A549 treated with Hydrocortisone at 1 μM for 4 hours (cell line): ENCODE results near the gene KRIT1. TPM values are rescaled to one million over a fixed set of nuclear protein-coding genes. Genes with fewer than 3 reads are reported as not detected.

ENCODE experiments used
- total RNA-seq: library from RNA; stranded (reverse); fragments of 200-300 nt; extraction: Qiagen RNA extraction; gene quantifications from 5 replicates; pipeline ENCODE4 v1.2.3, GENCODE V29; 2022

Gene KRIT1
- total RNA-seq = 20.4 to 34.4 TPM (median 24.1 TPM) in 5 replicates

DNA sequence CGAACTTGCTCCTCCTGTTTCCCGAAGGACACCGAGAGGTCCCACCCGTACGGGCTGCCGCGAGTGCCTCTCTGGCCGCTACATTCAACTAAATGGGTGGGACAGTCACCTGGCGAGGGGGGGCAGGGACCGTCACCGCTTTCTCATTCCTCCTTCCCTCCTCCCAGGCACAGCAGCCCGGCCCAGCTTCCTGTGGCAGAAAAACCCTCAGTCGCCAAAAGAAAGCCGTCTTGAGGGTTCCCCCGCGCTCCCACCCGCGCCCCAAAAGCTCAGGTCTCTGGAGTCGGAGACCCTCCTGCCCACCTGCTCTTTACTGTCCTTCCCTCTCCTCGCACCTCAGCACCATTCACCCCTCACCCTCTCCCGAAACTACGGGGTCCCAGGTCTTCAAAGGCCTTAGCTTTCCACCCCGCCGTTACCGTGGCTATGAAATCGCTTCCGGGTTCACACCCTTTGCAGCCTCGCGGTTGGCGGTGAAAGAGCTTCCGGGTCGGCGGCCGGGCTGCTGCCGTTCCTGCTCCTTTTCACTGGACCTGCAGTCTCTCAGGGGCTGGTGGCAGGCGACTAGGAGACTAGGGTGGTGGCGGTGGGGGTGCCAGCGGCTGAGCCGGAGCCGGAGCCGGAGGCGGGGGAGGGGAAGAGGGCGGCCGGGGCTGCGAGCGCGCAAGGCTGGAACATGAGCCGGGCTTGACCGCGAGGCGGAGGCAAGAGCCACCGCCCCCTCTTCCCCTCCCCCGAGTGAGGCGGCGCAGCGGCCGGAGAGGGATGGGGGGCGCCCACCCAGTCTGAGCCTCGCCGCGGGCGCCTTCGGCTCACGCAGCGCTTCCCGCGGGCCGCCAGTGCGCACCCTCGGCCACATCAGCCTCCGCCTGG, at the start of gene KRIT1, which contains the start of gene ANKIB1:
KRIT1 (minus strand) TSS at position 428 of the 873 bp plus-strand sequence. CDS start 3,779 bp downstream, outside the sequence.
ANKIB1 (plus strand) TSS at position 488 of the 873 bp plus-strand sequence. CDS start 49,005 bp downstream, outside the sequence.

GRCh38 chr7:92178928-92179924, 66.5 kb downstream of the KRIT1 start, which contains the start of gene LRRD1:
TSS of gene LRRD1 (minus strand) at chr7:92179142. CDS start at chr7:92165202, 13,940 bp downstream.

Other genes starting within 250 kb of the KRIT1 start
- 40.1 to 58.4 TPM (median 42.9 TPM) in 5 replicates for gene CYP51A1, start 111.4 kb downstream of the KRIT1 start, total RNA-seq
- gene LRRD1, start 66.8 kb downstream of the KRIT1 start, total RNA-seq = not detected in 5 replicates
- 14.1 to 23.8 TPM (median 19.1 TPM) in 5 replicates for gene ANKIB1, start 60 bp upstream of the KRIT1 start, total RNA-seq
- gene GATAD1, start 201.6 kb upstream of the KRIT1 start, total RNA-seq = 17.3 to 20.4 TPM (median 18.3 TPM) in 5 replicates
- not detected in 5 replicates for gene ERVW-1, start 232.0 kb upstream of the KRIT1 start, total RNA-seq